GM21723 (cell line): ENCODE results near the gene AGBL4.

ENCODE experiments used
- ATAC-seq: cut with Tn5 transposase; IDR thresholded peaks from one replicate; pipeline ENCODE4 v1.9.1; 2021; ENCODE audit warnings: mild to moderate bottlenecking, moderate library complexity; ENCODE audit not compliant: unreplicated experiment

AGBL4 gene

DNA sequence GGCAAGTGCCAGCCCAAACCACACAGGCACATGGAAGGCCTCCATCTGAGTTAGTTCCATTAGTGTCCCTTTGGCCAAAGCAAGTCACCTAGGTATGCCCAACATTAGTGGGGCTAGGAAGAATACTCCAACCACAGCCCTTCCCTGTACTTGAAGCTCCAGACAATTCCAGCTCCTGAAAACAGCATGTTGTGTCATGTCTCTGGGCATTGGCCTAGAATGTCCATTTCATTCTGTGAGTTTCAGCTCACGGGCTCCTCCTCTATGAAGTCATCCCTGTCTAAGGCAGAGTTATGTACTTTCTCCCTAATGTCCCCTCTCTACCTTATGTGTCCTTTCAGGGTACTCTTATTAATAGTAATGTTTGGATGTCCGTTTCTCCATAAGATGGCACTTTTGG is 1455.3 kb downstream of the AGBL4 start:
- no peak for ATAC-seq

DNA sequence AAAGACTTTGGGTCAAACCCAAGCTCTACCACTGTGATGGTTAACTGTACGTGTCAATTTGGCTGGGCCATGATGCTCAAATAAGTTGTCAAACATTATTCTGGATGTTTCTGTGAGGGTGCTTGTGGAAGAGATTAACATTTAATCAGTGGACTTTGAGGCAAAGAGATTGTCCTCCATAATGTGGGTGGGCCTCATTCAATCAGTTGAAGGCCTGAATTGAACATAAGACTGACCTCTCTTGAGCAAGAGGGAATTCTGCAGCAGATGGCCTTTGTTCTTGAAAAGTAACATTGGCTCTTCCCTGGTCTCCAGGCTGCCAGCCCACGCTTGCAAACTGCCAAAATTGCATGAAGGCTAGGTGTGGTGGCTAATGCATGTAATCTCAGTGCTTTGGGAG is 1457.3 kb downstream of the AGBL4 start:
- no peak for ATAC-seq

DNA sequence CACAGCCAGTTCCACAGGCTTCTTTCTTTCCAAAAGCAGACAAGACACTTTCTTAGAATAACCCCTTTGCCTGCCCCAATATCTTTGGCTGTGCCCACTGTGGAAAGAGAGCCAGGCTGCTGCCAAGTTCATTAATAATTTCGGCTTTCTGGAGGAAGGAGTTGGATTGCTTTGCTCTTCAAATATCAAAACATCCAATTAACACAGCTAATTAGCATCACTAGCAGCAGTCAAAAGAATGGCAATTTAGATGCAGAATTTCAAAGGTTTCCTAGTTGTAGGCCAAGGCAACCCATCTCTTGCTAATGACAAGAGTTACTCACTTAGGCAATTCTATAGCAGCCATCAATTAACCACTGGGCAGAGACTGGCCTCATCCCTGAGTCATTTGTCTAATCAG is 1460.7 kb downstream of the AGBL4 start:
- no peak for ATAC-seq

DNA sequence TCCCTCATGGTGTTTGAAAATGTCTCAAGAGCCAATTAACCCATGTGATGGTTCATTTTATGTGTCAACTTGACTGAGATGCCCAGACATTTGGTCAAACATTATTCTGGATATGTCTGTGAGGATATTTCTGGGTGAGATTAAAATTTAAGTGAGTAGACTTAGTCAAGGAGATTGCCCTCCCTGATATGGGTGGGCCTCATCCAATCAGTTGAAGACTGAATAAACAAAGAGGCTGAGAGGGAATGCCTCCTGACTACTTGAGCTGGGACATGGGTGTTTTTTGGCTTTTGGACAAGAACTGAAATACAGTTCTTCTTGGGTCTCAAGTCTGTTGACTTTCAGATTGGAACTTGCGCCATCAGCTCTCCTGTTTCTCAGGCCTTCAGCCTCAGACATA is 1462.3 kb downstream of the AGBL4 start:
- no peak for ATAC-seq

DNA sequence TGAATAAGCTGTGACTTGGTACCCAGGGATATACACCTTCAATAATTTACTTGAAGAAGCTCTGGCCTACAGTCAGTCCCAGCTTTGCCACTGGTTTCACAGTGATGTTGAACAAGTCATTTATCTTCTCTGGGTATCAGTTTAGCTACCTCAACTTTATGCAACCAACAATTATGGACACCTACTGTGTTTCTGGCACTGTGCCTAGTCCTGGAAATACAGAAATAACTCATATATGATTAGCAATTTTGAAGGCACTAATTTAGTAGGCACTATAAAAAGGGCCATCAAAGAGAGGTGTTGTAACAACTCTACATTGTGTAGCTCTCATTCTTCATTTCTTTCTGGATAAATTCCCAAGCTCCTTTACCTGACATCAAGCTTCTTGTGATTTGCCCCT is 1463.2 kb downstream of the AGBL4 start:
- no peak for ATAC-seq

DNA sequence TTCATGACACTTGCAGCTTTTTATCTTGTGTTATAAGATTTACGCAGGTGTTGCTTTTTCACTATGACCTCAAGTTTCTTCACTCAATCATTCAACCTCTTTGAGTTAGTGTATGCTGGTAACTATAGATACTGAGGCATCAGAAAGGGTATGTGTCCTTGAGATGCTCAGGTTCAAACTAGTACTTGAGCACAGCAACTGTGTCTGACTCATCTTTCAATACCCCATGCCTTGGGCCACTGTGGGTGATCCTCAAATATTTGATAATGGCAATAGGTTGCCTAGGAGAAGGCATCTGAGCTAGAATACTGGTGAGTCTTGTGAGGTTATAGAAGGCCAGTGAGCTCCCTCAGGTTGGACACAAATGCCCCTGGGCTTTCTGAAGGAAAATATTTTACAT is 1463.6 kb downstream of the AGBL4 start:
- no peak for ATAC-seq

DNA sequence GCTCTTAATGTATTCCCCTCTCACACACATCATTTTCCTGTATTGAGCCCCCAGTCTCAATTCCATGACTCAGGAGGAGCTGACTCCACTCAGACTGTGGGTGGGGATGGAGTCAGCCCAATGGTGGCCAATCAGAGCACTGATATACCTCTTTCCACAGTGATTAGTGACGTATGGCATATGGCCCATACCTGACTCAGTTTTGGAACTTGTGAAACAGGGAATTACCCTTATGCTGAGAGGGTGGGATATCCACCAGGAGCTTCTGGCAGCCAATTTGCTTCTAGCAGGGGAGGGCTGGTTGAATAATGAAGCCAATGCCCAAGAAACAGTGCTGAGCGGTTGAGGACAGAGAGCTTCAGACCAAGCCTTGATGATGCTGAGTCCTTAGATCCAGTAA is 1465.4 kb downstream of the AGBL4 start:
- ATAC-seq = no peak

DNA sequence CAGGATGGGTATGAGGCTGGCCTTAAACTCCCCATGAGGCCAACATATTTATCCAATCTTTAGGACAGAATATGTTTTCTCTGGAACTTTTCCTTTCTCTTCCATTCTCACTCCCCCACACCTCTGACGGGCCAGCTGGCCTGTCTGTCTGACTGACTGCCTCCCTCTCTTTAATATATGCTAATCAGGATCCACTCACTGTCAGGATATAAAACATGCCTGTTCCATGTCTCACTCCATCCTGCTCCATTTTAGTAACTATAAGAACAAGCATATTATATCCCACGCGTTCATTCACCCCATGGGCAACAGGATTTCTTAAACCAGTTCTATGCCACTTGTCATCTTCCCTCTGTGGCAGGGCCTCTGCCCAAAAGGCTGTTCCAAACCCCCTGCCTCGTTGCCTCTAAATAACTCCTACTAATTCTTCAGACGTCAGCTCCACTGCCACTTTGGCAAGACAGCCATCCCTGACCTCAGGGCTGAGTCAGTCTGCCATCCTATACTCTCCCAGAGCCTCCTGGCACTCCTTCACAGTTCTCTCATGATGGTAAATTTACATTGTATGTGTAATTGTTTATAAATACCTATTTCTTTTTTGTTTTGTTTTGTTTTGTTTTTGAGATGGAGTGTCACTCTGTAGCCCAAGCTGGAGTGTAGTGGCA is 1467.4 kb downstream of the AGBL4 start:
- ATAC-seq = no peak

DNA sequence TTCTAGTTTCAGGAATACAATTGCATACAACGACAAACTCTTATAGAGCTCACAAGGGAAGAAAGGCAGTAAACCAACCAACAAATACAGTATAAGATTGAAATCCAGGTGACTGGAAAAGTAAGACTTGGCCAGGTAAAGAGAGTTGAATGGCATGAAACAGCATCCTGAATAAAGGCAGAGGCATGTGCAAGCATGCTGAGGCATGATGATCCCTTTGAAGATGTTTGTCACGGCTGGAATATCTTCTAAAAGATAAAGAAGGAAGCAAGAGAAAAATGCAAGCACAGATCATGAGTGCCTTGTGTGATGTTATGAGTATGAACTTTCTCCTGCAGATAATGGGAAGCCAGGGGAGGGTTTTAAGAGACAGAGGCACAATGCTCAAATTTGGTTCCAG is 1468.5 kb downstream of the AGBL4 start:
- ATAC-seq = no peak

DNA sequence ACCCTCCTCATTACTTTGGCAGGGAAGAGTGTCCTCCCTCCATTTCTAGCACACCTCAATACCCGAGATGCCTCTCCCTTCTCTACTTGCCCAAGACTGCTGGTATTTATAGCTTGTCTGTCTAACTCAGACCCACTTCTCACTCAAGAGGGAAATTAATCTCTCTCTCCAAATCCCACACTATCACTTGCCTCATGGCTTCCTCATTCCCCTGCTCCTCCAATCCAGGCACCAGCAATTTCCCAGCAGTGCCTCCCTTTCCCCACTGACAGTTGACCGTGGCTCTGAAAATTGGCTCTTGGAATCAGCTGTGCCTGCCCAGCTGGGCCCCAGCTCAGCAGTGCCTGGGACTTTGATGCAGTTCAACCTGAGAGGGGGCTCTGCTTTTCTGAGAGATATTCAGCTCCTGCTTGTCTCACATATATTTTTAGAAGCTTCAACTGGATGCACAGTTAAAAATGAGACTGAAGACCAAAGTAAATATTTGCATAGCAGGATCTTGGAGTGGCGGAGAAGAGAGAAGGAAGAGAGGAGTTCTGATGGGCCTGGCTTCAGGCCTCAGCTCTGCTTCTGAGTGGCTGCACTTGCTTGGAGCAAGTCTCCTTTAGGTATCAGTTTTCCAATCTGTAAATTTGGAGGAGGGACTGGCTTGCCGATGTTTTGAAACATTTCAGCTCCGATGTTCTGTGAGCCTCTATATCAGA is 1470.7 kb downstream of the AGBL4 start:
- ATAC-seq = no peak

DNA sequence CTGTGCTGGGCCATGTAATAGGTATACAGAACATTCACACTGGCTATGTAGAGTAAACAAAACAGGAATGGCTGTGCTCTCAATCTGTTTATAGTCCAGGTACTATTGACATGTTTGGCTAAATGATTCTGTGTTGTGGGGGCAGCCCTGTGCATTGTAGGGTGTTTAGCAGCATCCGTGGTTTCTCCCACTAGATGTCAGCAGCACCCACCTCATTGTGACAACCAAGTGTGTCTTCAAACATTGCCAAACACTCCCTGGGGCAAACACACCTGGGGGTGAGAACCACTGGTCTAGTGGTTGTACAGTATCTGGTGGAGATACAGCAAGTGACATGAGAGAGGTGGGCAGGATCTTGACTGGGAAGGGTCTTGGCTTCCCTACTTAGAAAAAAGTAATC is 1471.3 kb downstream of the AGBL4 start:
- no peak for ATAC-seq

DNA sequence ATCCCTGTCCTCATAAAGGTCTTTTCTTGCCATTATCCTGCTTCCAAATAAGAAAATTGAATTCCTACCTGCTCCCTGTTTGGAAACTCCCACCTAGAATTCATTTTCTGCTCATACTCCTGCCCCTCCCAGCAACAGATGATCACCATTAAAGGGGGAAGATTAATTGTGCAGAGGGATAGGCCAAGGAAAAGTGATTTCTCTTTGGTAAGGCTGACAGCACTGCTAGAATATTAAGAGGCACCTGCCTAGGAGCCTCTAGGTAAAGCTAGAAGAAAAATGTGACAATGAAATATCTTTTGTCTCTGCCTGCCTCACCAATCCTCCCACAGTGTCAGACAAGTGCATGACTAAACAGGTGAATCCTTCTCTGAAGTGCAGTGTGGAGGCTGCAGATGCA is 1474.8 kb downstream of the AGBL4 start:
- no peak for ATAC-seq

DNA sequence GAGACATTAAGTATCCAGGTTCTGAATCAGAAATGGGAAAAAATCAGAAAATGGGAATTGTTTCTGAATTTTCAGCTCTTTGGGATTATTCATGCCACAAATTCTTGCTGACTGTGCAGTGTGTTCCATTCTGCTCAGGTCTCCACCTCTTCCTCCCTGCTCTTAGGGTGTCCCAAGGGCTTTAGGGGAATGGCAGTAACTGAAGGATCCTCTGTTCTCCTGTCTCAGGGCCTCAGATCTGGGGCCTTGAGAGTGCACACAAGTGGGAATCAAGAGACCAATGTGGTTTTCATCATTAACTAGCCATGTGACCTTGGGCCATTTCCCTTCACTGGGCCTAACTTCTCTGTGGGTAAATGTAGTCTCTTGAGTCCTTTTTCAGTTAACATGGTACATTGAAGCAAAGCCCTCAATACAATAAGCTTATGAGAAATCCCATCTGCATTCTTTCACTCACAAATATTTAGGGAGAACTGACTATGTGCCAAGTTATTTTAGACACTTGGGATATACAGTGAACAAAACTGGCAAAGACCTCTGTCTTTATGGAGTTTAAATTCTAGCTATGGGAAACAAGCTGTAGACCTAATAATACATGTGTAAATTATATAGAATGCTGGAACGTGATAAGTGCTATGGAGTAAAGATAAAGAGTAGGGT is 1476.1 kb downstream of the AGBL4 start:
- ATAC-seq = no peak

DNA sequence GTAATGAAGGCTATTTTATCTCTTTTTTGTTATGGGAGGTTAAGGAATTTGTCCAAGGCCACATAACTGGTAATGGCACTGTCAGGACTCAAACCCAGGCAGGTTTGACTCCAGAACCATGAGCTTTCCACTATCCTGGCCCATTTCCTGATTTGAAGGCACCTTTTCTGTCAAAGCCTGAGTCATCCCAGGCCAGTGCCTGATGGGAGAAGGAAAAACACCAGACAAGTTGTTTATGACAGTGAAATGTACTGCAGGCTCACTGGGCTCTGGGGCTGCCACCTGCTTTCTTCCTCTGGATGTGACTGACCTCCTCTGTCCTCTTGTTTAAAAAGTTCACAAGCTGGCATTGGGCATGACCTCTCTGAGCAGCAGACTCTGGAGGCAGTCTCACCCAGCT is 1479.9 kb downstream of the AGBL4 start:
- no peak for ATAC-seq

DNA sequence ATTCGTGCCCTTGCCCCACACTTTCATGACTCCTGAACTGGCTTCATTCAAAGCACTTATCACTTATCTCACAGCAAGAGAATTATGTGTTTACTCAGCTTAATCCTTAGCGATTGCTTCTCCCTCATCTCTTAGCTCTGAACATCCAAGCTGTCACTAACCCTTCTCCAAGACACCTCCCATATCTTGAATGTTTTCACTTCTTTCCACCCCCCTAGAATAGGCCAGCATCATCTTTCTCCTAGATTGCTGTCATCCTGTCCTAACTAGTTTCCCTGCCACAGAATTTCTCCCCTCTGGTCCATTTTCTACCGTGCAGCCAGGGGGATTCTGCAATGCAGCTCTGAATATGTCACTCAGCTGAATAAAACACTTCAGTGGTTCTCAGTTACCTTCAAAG is 1483.2 kb downstream of the AGBL4 start:
- ATAC-seq = no peak

DNA sequence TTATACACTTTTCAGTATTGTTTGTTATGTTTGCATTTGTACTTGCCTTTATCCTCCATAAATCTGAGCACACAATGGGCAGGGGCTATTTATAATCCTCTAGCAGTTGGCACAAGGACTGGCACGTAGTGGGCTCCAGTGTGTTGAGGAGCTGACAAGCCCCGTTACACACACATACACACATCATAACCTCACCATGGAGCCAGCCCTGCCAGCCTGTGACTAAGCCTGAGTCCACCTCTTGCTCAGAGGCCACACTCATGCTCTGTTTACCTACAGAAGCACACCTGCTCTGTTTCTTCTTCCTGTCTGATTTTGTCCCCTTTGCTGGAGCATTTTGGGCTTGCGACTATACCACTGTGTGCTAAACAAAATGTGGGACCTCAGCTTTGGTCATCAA is 1487.3 kb downstream of the AGBL4 start:
- ATAC-seq = no peak

DNA sequence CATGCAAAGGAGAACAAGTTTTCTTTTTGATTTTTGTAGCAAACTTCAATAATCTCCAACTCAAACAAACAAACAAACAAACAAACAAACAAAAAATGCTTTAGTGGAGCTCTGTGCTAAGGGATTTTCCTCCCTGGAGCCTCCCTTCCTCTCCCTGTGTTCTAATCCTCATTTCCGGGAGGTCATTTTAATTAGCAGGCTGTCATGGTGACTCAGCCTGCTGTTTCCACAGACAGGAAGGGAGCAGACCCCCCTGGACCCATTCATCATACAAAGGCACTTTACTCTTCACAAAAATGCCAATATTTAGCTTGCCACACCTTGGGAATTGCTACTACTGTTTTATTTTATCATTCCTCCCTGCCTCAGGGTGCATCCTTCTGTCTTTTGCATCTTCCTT is 1490.8 kb downstream of the AGBL4 start:
- no peak for ATAC-seq

DNA sequence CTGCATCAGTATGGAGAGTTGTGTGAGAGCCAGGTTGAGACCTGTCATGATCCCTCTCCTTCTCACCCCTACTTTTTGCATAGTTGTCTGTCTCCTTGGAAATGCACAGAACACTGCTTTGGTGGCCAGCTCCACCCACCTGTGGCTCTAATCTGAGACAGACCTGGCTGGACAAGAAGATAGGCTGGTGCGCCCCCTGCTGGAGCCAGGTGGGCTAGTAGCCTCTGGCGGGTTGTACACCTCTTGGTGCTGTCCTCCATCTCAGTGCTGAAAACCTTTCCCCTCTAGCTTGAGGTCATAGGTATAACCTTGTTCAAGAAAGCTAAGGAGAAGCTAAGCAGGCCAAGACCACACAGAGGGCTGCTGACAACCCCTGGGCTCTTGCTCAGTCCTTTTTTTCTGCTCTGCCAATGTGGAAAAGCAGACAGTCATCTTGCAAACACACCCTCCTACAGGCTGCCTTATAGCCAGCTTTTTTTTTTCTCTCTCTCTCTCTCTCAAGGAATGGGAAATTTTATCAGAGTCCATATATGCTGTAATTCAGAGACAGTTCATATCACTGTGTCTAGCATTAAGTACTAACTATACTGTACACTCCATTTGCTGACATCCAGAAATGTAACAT is 1492.9 kb downstream of the AGBL4 start:
- peak; percentile 87 for ATAC-seq

DNA sequence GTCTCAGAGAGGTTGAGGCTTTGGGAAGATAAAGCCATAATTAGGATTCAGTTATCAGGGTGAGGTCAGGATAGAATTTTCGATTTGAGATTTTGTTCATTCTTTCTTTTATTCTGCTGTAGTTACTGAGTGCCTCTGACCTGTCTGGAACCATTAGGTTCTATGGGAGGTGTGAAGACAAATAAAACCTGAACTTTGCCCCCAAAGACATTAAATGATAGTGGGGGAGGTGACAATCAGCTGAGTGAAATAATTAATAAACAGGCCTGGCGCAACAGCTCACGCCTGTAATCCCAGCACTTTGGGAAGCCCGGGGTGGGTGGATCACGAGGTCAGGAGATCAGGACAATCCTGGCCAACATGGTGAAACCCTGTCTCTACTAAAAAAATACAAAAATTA is 1496.7 kb downstream of the AGBL4 start:
- ATAC-seq = no peak

DNA sequence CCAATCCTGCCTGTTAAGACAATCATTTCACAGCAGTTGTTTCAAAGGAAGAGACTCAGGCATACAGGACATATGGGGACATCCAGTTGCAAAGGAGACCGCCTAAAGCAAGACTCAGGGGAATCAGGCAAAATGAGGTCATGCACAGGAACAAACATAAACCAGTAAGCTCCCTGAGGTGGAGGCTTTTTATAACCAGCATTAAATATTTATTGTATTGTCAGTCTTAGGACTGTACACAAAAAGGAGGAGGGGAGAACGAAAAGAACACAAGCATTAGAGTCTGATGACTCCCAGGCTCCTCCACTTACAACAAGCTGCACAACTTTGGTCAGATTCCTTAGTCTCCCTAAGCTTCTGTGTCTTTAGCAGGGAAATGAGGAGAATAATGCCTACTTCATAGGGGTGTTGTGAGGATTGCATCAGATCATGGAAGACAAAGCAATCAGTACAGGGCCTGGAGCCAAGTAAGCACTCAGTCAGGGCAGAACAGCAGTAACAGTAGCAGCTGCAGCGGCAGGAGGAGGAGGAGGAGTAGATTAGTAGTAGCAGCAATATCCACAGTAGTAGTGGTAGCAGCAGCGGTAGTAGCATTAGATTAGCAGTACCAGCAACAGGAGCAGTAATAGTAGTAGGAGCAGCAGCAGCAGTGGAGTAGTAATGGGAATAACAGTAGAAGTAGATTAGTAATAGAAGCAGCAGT is 1497.6 kb downstream of the AGBL4 start:
- ATAC-seq = no peak

DNA sequence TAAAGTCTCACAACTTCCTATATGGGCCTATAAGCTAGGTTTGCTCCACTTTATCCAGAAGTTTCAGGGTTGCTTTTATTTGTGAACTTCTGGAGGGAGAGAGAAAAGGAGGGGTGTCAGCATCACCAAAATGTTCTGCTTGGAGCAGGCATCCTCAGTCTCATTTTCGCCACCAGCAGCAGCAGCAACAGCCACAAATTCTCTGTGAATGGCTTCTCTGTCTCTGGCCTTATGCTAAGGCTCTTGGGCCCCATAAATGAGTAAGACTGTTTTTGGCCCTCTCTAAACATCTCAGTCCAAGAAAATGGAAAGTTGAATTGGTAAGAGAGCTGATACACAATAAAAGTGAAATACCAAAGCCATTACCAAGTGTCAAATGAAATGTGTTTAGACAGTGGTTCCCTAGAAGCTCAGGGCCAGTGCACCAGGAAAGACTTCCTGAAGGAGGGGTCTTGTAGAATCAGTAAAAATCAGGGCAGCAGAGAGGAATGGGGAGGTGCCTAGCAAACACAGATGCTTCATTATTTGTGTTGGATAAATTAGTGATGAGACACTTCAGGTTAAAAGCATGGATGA is 1498.8 kb downstream of the AGBL4 start:
- ATAC-seq = no peak
